Measurements from ENCODE around the gene HIGD1A. TPM values are rescaled to one million over a fixed set of nuclear protein-coding genes. Genes with fewer than 3 reads are reported as not detected.

HIGD1A gene
- total RNA-seq, 3 donors from 2014 or later (not counting 1 experiment from before 2014, with no cell fraction given): 24.5 to 28.5 (median 28.2) TPM

DNA sequence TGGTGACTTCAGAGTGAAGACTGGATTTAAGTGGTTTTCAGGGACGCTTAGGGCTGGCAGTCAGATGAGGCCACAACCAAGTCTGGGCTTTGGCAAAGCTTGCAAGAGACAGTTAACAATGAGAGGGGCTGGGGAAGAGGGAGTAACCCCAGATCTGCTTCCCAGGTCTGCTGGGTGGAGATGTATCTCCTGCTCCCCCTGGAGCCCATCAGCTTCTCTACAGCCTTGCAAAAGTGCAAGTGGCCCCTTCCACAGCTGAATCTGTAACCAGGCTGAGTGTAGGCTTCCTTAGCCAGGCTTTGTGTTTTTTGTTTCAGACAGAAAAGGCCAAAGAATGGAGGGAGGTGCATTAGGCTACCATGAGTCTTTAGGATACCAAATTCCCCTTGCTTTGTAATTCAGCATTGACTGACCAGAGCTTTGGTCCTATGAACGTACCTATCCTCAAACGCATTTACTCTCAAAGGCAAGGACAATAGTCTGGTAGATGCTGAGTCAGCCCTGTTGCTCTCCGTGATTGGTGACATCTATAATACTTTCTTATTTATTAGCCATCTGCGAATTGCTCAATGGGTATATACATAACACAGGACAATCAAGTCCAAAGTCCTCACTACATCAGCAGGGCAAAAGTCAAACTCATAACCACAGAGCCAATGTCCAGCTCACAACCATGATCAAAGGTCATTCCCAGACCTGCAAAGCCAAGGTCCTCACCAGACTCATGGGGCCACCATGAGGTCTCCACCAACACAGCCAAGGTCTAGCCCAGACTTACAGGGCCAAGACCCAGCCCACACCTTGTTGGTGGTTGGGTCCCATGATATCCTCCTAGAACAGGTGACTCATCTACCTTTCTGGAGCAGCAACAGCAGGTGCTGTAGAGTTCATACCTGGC, 48.4 kb downstream of the HIGD1A start:
- H3K9me3 Mint-ChIP-seq: no peaks in the 10 kb centered on the region
- TF ChIP-seq, protein P1, sequence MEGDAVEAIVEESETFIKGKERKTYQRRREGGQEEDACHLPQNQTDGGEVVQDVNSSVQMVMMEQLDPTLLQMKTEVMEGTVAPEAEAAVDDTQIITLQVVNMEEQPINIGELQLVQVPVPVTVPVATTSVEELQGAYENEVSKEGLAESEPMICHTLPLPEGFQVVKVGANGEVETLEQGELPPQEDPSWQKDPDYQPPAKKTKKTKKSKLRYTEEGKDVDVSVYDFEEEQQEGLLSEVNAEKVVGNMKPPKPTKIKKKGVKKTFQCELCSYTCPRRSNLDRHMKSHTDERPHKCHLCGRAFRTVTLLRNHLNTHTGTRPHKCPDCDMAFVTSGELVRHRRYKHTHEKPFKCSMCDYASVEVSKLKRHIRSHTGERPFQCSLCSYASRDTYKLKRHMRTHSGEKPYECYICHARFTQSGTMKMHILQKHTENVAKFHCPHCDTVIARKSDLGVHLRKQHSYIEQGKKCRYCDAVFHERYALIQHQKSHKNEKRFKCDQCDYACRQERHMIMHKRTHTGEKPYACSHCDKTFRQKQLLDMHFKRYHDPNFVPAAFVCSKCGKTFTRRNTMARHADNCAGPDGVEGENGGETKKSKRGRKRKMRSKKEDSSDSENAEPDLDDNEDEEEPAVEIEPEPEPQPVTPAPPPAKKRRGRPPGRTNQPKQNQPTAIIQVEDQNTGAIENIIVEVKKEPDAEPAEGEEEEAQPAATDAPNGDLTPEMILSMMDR (IDR thresholded peaks at IDR 0.05): no peak
- Histone ChIP-seq H3K27ac (ENCODE audit: low read length) (no peak overlapping the region), H3K9me3 (ENCODE audit: control insufficient read depth, insufficient read depth, low read length) (no peaks in the 10 kb centered on the region), H3K4me3 (ENCODE audit: low read length) (no peak overlapping the region), H3K36me3 (ENCODE audit: control insufficient read depth, insufficient read depth, low read length) (no peaks in the 10 kb centered on the region), H3K4me1 (ENCODE audit: control insufficient read depth, insufficient read depth, low read length) (no peaks in the 10 kb centered on the region), H3K27me3 (ENCODE audit: control insufficient read depth, insufficient read depth, low read length) (no peaks in the 10 kb centered on the region)
- H3K27me3 Mint-ChIP-seq (ENCODE audit: low read depth in 2 of 2): peaks cover 7 to 12% of the 10 kb centered on the region in 2 donors
- H3K4me3 Mint-ChIP-seq: no peak overlapping the region
- no peaks in the 10 kb centered on the region for H3K36me3 Mint-ChIP-seq
- no peak overlapping the region for H3K27ac Mint-ChIP-seq
- 68% methylated on average over 5 of the region's 5 CpGs for WGBS (ENCODE audit: insufficient coverage)
- DNase-seq (peak in 1 of 2 donors; percentile 46), ATAC-seq (peak in 1 of 3 donors; percentile 42)
- no peaks in the 10 kb centered on the region for H3K4me1 Mint-ChIP-seq
- intact Hi-C loops (cut with micrococcal nuclease): no loop called here

DNA sequence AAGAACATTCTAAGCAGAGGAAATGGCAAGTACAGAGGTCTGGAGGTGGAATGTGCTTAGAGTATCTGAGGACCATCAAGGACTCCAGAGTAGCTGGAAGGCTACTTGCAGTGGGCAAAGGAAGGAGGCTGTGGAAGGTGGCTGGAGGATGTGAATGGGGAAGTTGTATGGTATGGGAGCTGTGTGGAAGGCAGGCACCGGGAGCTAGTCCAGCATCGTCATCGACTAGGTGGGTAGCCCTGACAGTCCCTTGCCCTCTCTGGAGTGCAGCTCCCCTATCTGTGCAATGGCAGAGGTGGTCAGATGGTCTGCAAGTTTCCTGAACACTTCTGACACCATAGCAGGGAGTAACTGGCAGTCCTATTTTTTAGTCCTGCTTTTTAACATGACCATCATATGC, 50.5 kb downstream of the HIGD1A start:
- Mint-ChIP-seq H3K9me3 (no peaks in the 10 kb centered on the region), H3K27ac (no peak overlapping the region), H3K4me3 (no peak overlapping the region), H3K27me3 (ENCODE audit: low read depth in 2 of 2) (peaks cover 7% of the 10 kb centered on the region in 2 donors), H3K4me1 (no peaks in the 10 kb centered on the region), H3K36me3 (no peaks in the 10 kb centered on the region)
- intact Hi-C loops (cut with micrococcal nuclease): no loop called here
- Histone ChIP-seq H3K36me3 (ENCODE audit: control insufficient read depth, insufficient read depth, low read length) (no peaks in the 10 kb centered on the region), H3K9me3 (ENCODE audit: control insufficient read depth, insufficient read depth, low read length) (no peaks in the 10 kb centered on the region), H3K4me3 (ENCODE audit: low read length) (no peak overlapping the region), H3K27ac (ENCODE audit: low read length) (no peak overlapping the region), H3K27me3 (ENCODE audit: control insufficient read depth, insufficient read depth, low read length) (no peaks in the 10 kb centered on the region), H3K4me1 (ENCODE audit: control insufficient read depth, insufficient read depth, low read length) (no peaks in the 10 kb centered on the region)
- no peak for ATAC-seq
- TF ChIP-seq, protein P1 (IDR thresholded peaks at IDR 0.05): no peak
- no peak for DNase-seq
- WGBS (ENCODE audit: insufficient coverage): 90% methylated on average over 3 of the region's 3 CpGs

- Histone ChIP-seq H3K27me3 (ENCODE audit: control insufficient read depth, insufficient read depth, low read length) (no peaks in the 10 kb centered on the region), H3K9me3 (ENCODE audit: control insufficient read depth, insufficient read depth, low read length) (no peaks in the 10 kb centered on the region), H3K4me1 (ENCODE audit: control insufficient read depth, insufficient read depth, low read length) (peaks cover 3% of the 10 kb centered on the region), H3K4me3 (ENCODE audit: low read length) (no peak overlapping the region), H3K27ac (ENCODE audit: low read length) (no peak overlapping the region), H3K36me3 (ENCODE audit: control insufficient read depth, insufficient read depth, low read length) (no peaks in the 10 kb centered on the region)
- no peak overlapping the region for H3K27ac Mint-ChIP-seq
- H3K4me3 Mint-ChIP-seq: no peak overlapping the region
- H3K4me1 Mint-ChIP-seq: no peaks in the 10 kb centered on the region
- no peaks in the 10 kb centered on the region for H3K27me3 Mint-ChIP-seq (ENCODE audit: low read depth in 2 of 2)
- DNase-seq (no peak), ATAC-seq (no peak)
- H3K9me3 Mint-ChIP-seq: no peaks in the 10 kb centered on the region
- intact Hi-C loops (cut with micrococcal nuclease): no loop called here
- no peaks in the 10 kb centered on the region for H3K36me3 Mint-ChIP-seq
- TF ChIP-seq, protein P1 (IDR thresholded peaks at IDR 0.05): no peak
- 94% methylated on average over 3 of the region's 4 CpGs for WGBS (ENCODE audit: insufficient coverage)
Measured at GRCh38 chr3:42752961-42753360, 51.3 kb downstream of the HIGD1A start.
